Measurements from ENCODE around the gene DCP2. TPM values are rescaled to one million over a fixed set of nuclear protein-coding genes. Genes with fewer than 3 reads are reported as not detected.

Gene DCP2
- total RNA-seq, 1 experiment from 2014 or later = 186 TPM

DNA sequence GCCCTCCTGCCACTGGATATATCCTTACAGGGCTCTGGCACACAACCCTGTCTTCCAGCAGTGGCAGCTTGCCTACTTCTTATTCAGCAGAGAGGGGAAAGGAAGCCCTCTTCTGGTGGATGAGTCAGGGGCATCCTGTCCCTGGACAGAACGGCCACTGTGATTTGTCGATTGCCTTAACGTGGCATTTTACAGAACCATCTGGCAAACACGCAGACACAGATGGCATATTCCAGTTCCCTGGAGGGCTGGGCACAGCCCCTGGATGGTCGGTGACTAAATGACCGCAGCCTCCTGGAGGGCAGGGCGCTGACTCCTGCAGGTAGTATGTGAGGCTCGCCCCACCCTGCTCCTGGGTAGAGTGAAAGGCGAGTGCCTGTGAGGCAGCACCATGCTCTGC is 62.1 kb downstream of the DCP2 start:
- POLR2A ChIA-PET = interaction anchor here (0.6 kb wide), 1 partner anchor 13 kb away, joined by 6 read pairs; no protein-coding TSS in a partner anchor
- Mint-ChIP-seq H3K4me3 (no peak overlapping the region), H3K4me1 (peaks cover 31% of the 10 kb centered on the region), H3K27me3 (ENCODE audit: low read depth) (no peaks in the 10 kb centered on the region), H3K27ac (no peak overlapping the region), H3K9me3 (no peaks in the 10 kb centered on the region), H3K36me3 (peaks cover 3% of the 10 kb centered on the region)
- DNase-seq (ENCODE audit: low spot score) (no peak), ATAC-seq (peak; percentile 12)
- TF ChIP-seq ZNF138 (CRISPR knock-in tag; conservative IDR thresholded peaks at IDR 0.05) (no peak), MYBL2 (CRISPR knock-in tag; IDR thresholded peaks at IDR 0.05) (no peak), RORB (CRISPR knock-in tag; IDR thresholded peaks at IDR 0.05) (no peak)
- CTCF ChIA-PET = interaction anchor here (0.9 kb wide), 1 partner anchor 43 kb away, joined by 4 read pairs; no protein-coding TSS in a partner anchor

DNA sequence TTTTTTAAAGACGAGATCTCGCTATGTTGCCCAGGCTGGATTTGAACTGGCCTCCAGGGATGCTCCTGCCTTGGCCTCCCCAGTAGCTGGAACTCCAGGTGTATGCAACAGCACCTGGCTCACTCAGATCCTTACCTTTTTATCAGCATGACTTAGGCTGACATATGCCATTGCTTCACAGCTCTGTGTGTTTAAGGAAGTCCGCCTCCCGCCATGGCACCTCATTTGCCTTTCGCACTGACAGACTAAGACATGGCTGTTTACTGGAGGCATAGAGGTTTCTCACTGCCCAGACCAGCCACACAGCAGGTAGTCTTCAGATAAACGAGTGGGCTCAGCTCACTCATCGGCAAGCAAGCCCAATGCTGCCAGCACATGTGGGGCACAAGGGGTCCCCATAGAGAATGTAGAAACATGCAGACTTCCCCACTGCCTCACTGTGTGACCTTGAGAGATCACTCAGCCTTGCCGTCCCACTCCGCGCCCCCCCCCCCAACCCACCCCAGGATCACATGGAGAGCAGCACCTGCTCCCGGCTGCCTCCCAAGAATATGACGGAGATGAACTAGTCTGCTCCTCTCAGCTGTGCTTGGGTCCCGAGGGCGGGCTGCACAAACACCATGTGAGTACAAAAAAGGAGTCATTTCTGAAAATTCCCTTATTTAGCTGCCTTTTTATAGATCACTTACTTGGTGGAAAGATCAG is 62.8 kb downstream of the DCP2 start:
- CTCF ChIA-PET = interaction anchor here (0.9 kb wide), 1 partner anchor 43 kb away, joined by 4 read pairs; no protein-coding TSS in a partner anchor
- TF ChIP-seq MXD4 (CRISPR knock-in tag; IDR thresholded peaks at IDR 0.05; ENCODE audit: borderline replicate concordance) (no peak), SP1 (CRISPR knock-in tag; conservative IDR thresholded peaks at IDR 0.05) (no peak), NR2C2 (CRISPR knock-in tag; IDR thresholded peaks at IDR 0.05) (no peak), NFE2L1 (CRISPR knock-in tag; IDR thresholded peaks at IDR 0.05) (no peak), RELA (CRISPR knock-in tag; IDR thresholded peaks at IDR 0.05; ENCODE audit: borderline replicate concordance) (no peak), PRRX2 (CRISPR knock-in tag; IDR thresholded peaks at IDR 0.05) (no peak), ZNF317 (CRISPR knock-in tag; IDR thresholded peaks at IDR 0.05; ENCODE audit: borderline replicate concordance, low read depth) (no peak), ETV6 (CRISPR knock-in tag; IDR thresholded peaks at IDR 0.05) (no peak)
- TF ChIP-seq, protein P1, sequence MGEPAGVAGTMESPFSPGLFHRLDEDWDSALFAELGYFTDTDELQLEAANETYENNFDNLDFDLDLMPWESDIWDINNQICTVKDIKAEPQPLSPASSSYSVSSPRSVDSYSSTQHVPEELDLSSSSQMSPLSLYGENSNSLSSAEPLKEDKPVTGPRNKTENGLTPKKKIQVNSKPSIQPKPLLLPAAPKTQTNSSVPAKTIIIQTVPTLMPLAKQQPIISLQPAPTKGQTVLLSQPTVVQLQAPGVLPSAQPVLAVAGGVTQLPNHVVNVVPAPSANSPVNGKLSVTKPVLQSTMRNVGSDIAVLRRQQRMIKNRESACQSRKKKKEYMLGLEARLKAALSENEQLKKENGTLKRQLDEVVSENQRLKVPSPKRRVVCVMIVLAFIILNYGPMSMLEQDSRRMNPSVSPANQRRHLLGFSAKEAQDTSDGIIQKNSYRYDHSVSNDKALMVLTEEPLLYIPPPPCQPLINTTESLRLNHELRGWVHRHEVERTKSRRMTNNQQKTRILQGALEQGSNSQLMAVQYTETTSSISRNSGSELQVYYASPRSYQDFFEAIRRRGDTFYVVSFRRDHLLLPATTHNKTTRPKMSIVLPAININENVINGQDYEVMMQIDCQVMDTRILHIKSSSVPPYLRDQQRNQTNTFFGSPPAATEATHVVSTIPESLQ (CRISPR knock-in tag; IDR thresholded peaks at IDR 0.05) = no peak
- TF ChIP-seq, protein P2, sequence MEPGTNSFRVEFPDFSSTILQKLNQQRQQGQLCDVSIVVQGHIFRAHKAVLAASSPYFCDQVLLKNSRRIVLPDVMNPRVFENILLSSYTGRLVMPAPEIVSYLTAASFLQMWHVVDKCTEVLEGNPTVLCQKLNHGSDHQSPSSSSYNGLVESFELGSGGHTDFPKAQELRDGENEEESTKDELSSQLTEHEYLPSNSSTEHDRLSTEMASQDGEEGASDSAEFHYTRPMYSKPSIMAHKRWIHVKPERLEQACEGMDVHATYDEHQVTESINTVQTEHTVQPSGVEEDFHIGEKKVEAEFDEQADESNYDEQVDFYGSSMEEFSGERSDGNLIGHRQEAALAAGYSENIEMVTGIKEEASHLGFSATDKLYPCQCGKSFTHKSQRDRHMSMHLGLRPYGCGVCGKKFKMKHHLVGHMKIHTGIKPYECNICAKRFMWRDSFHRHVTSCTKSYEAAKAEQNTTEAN (CRISPR knock-in tag; IDR thresholded peaks at IDR 0.05) = no peak
- TF ChIP-seq, protein P3, sequence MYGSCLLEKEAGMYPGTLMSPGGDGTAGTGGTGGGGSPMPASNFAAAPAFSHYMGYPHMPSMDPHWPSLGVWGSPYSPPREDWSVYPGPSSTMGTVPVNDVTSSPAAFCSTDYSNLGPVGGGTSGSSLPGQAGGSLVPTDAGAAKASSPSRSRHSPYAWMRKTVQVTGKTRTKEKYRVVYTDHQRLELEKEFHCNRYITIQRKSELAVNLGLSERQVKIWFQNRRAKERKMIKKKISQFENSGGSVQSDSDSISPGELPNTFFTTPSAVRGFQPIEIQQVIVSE (CRISPR knock-in tag; IDR thresholded peaks at IDR 0.05; ENCODE audit: borderline replicate concordance) = no peak
- TF ChIP-seq, protein P4, sequence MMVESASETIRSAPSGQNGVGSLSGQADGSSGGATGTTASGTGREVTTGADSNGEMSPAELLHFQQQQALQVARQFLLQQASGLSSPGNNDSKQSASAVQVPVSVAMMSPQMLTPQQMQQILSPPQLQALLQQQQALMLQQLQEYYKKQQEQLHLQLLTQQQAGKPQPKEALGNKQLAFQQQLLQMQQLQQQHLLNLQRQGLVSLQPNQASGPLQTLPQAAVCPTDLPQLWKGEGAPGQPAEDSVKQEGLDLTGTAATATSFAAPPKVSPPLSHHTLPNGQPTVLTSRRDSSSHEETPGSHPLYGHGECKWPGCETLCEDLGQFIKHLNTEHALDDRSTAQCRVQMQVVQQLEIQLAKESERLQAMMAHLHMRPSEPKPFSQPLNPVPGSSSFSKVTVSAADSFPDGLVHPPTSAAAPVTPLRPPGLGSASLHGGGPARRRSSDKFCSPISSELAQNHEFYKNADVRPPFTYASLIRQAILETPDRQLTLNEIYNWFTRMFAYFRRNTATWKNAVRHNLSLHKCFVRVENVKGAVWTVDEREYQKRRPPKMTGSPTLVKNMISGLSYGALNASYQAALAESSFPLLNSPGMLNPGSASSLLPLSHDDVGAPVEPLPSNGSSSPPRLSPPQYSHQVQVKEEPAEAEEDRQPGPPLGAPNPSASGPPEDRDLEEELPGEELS (CRISPR knock-in tag; IDR thresholded peaks at IDR 0.05) = no peak
- TF ChIP-seq, protein P5, sequence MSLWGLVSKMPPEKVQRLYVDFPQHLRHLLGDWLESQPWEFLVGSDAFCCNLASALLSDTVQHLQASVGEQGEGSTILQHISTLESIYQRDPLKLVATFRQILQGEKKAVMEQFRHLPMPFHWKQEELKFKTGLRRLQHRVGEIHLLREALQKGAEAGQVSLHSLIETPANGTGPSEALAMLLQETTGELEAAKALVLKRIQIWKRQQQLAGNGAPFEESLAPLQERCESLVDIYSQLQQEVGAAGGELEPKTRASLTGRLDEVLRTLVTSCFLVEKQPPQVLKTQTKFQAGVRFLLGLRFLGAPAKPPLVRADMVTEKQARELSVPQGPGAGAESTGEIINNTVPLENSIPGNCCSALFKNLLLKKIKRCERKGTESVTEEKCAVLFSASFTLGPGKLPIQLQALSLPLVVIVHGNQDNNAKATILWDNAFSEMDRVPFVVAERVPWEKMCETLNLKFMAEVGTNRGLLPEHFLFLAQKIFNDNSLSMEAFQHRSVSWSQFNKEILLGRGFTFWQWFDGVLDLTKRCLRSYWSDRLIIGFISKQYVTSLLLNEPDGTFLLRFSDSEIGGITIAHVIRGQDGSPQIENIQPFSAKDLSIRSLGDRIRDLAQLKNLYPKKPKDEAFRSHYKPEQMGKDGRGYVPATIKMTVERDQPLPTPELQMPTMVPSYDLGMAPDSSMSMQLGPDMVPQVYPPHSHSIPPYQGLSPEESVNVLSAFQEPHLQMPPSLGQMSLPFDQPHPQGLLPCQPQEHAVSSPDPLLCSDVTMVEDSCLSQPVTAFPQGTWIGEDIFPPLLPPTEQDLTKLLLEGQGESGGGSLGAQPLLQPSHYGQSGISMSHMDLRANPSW (CRISPR knock-in tag; conservative IDR thresholded peaks at IDR 0.05; ENCODE audit: low read depth) = no peak
- TF ChIP-seq, protein P6, sequence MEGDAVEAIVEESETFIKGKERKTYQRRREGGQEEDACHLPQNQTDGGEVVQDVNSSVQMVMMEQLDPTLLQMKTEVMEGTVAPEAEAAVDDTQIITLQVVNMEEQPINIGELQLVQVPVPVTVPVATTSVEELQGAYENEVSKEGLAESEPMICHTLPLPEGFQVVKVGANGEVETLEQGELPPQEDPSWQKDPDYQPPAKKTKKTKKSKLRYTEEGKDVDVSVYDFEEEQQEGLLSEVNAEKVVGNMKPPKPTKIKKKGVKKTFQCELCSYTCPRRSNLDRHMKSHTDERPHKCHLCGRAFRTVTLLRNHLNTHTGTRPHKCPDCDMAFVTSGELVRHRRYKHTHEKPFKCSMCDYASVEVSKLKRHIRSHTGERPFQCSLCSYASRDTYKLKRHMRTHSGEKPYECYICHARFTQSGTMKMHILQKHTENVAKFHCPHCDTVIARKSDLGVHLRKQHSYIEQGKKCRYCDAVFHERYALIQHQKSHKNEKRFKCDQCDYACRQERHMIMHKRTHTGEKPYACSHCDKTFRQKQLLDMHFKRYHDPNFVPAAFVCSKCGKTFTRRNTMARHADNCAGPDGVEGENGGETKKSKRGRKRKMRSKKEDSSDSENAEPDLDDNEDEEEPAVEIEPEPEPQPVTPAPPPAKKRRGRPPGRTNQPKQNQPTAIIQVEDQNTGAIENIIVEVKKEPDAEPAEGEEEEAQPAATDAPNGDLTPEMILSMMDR (IDR thresholded peaks at IDR 0.05) = no peak
- TF ChIP-seq, protein P7, sequence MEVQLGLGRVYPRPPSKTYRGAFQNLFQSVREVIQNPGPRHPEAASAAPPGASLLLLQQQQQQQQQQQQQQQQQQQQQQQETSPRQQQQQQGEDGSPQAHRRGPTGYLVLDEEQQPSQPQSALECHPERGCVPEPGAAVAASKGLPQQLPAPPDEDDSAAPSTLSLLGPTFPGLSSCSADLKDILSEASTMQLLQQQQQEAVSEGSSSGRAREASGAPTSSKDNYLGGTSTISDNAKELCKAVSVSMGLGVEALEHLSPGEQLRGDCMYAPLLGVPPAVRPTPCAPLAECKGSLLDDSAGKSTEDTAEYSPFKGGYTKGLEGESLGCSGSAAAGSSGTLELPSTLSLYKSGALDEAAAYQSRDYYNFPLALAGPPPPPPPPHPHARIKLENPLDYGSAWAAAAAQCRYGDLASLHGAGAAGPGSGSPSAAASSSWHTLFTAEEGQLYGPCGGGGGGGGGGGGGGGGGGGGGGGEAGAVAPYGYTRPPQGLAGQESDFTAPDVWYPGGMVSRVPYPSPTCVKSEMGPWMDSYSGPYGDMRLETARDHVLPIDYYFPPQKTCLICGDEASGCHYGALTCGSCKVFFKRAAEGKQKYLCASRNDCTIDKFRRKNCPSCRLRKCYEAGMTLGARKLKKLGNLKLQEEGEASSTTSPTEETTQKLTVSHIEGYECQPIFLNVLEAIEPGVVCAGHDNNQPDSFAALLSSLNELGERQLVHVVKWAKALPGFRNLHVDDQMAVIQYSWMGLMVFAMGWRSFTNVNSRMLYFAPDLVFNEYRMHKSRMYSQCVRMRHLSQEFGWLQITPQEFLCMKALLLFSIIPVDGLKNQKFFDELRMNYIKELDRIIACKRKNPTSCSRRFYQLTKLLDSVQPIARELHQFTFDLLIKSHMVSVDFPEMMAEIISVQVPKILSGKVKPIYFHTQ (CRISPR knock-in tag; IDR thresholded peaks at IDR 0.05) = no peak

More for the DNA sequence above, 62.8 kb downstream of the DCP2 start:
- no peak overlapping the region for H3K27ac Mint-ChIP-seq
- H3K27me3 Mint-ChIP-seq (ENCODE audit: low read depth) = no peaks in the 10 kb centered on the region
- ATAC-seq (no peak), DNase-seq (ENCODE audit: low spot score) (no peak)
- H3K4me1 Mint-ChIP-seq = peaks cover 26% of the 10 kb centered on the region
- POLR2A ChIA-PET = no interaction called here
- H3K36me3 Mint-ChIP-seq = peaks cover 3% of the 10 kb centered on the region
- no peak overlapping the region for H3K4me3 Mint-ChIP-seq
- H3K9me3 Mint-ChIP-seq = no peaks in the 10 kb centered on the region

Measured in WTC11 (cell line).